ENCODE measurements around the gene PTPMT1.

The PTPMT1 gene

GRCh38 chr11:47586098-47586855 is 20.9 kb downstream of the PTPMT1 start, which contains the start of gene FAM180B:
Gene FAM180B, plus strand, starts transcription at chr11:47586678. Its CDS starts 91 bp downstream, at chr11:47586769.
- no peak for DNase-seq

GRCh38 chr11:47587039-47587716 is 21.8 kb downstream of the PTPMT1 start:
- DNase-seq = no peak

GRCh38 chr11:47587723-47588326 is 22.4 kb downstream of the PTPMT1 start:
- DNase-seq = no peak

- no peak for DNase-seq
Observed at GRCh38 chr11:47589118-47589517, 23.7 kb downstream of the PTPMT1 start.

- no peak for DNase-seq
Observed at GRCh38 chr11:47589584-47589976, 24.2 kb downstream of the PTPMT1 start.

- no peak for DNase-seq
Observed at GRCh38 chr11:47589977-47590861, 24.8 kb downstream of the PTPMT1 start.

- no peak for DNase-seq
Observed at GRCh38 chr11:47591764-47592163, 26.4 kb downstream of the PTPMT1 start.

GRCh38 chr11:47592251-47592650 is 26.9 kb downstream of the PTPMT1 start:
- DNase-seq = no peak

- DNase-seq = no peak
Observed at GRCh38 chr11:47592970-47593369, 27.6 kb downstream of the PTPMT1 start.

GRCh38 chr11:47593492-47593933 is 28.1 kb downstream of the PTPMT1 start:
- no peak for DNase-seq

- no peak for DNase-seq
Observed at GRCh38 chr11:47593934-47594855, 28.8 kb downstream of the PTPMT1 start, which contains the start of gene C1QTNF4. Gene C1QTNF4, minus strand, starts transcription at chr11:47594411. Its CDS starts 3,601 bp downstream, at chr11:47590810.

GRCh38 chr11:47595029-47595428 is 29.6 kb downstream of the PTPMT1 start:
- DNase-seq = no peak

- DNase-seq = no peak
Observed at GRCh38 chr11:47595967-47596366, 30.6 kb downstream of the PTPMT1 start.

GRCh38 chr11:47599902-47600301 is 34.5 kb downstream of the PTPMT1 start:
- DNase-seq = no peak

GRCh38 chr11:47603295-47603694 is 37.9 kb downstream of the PTPMT1 start:
- DNase-seq = no peak

GRCh38 chr11:47605921-47606320 is 40.5 kb downstream of the PTPMT1 start:
- DNase-seq = no peak

GRCh38 chr11:47606731-47607130 is 41.3 kb downstream of the PTPMT1 start:
- DNase-seq = no peak

GRCh38 chr11:47607380-47607779 is 42.0 kb downstream of the PTPMT1 start:
- DNase-seq = peak in 1 of 2 experiments; percentile 71

GRCh38 chr11:47609675-47610074 is 44.3 kb downstream of the PTPMT1 start:
- no peak for DNase-seq

- no peak for DNase-seq
Observed at GRCh38 chr11:47611348-47611794, 46.0 kb downstream of the PTPMT1 start.

- DNase-seq = no peak
Observed at GRCh38 chr11:47615249-47615648, 49.9 kb downstream of the PTPMT1 start.

All from NCI-H446 (cell line).